OCI-LY7 (cell line): ENCODE measurements around the gene PGP.

Experiments
- EZH2phosphoT487 ChIP-seq: fragments of 200-600 bp; sonication (generic); IDR thresholded peaks from 2 replicates; pipeline ENCODE4 v1.6.1; 2018; ENCODE audit warnings: low read depth, borderline replicate concordance, mild to moderate bottlenecking, mixed run types, antibody characterized with exemption, low read length, moderate library complexity, mixed read lengths
- TF ChIP-seq, protein P1 (sequence below): fragments of 200-600 bp; sonication (generic); conservative IDR thresholded peaks from 2 replicates; pipeline ENCODE4 v1.5.1; 2014; ENCODE audit warnings: mild to moderate bottlenecking, antibody characterized with exemption, low read length, moderate library complexity, mixed read lengths

DNA sequence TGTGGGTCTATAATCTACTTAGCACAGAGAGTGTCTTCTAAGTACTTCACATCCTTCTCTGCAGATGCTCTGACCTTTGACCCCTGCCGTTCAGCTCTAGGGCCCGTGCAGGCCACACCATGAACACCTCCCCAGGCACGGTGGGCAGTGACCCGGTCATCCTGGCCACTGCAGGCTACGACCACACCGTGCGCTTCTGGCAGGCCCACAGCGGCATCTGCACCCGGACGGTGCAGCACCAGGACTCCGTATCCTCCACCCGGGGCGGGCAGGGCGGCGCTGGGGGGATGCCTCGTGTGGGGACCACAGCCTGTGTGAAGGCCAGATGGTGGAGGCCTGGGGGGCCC lies 8.7 kb downstream of the PGP start:
- TF ChIP-seq, protein P1, sequence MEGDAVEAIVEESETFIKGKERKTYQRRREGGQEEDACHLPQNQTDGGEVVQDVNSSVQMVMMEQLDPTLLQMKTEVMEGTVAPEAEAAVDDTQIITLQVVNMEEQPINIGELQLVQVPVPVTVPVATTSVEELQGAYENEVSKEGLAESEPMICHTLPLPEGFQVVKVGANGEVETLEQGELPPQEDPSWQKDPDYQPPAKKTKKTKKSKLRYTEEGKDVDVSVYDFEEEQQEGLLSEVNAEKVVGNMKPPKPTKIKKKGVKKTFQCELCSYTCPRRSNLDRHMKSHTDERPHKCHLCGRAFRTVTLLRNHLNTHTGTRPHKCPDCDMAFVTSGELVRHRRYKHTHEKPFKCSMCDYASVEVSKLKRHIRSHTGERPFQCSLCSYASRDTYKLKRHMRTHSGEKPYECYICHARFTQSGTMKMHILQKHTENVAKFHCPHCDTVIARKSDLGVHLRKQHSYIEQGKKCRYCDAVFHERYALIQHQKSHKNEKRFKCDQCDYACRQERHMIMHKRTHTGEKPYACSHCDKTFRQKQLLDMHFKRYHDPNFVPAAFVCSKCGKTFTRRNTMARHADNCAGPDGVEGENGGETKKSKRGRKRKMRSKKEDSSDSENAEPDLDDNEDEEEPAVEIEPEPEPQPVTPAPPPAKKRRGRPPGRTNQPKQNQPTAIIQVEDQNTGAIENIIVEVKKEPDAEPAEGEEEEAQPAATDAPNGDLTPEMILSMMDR, result no peak
- no peak for TF ChIP-seq EZH2phosphoT487
